ENCODE results near the gene CACNB2.
A peak's percentile ranks its signal among the peaks of the same experiment; 100 is the strongest.

The CACNB2 gene

GRCh38 chr10:18312374-18313139, 172.3 kb downstream of the CACNB2 start:
- TF ChIP-seq CTCF (IDR thresholded peaks at IDR 0.05; ENCODE audit: low read depth, low read length, poor library complexity, severe bottlenecking) (peak; percentile 49), EZH2phosphoT487 (IDR thresholded peaks at IDR 0.05; ENCODE audit: borderline replicate concordance, low read length) (no peak)
- Histone ChIP-seq H3K36me3 (ENCODE audit: control insufficient read depth, low read length) (no peaks in the 10 kb centered on the region), H3K9me3 (ENCODE audit: control insufficient read depth, insufficient read depth, low read length) (no peaks in the 10 kb centered on the region), H3K27ac (ENCODE audit: low read depth, low read length) (no peak overlapping the region), H3F3A (ENCODE audit: control insufficient read depth, insufficient read depth) (no peaks in the 10 kb centered on the region), H3K4me1 (ENCODE audit: control insufficient read depth, low read length) (peaks cover 6% of the 10 kb centered on the region; the same call in 1 of the 2 replicates), H4K20me1 (ENCODE audit: control insufficient read depth, insufficient read depth, low read depth, low read length) (no peaks in the 10 kb centered on the region), H3K27me3 (ENCODE audit: control insufficient read depth, low read length) (peaks cover 7% of the 10 kb centered on the region), H3K4me3 (ENCODE audit: low read length) (no peak overlapping the region), H3K9me2 (replicated peaks; ENCODE audit: control insufficient read depth, low read length) (no peaks in the 10 kb centered on the region), H3K4me2 (ENCODE audit: low read length) (no peak overlapping the region), H3K79me2 (ENCODE audit: control insufficient read depth, low read length) (no peaks in the 10 kb centered on the region)

- Histone ChIP-seq H3K4me1 (ENCODE audit: control insufficient read depth, low read length) (peaks cover 6% of the 10 kb centered on the region; the same call in 1 of the 2 replicates), H3F3A (ENCODE audit: control insufficient read depth, insufficient read depth) (no peaks in the 10 kb centered on the region), H3K79me2 (ENCODE audit: control insufficient read depth, low read length) (no peaks in the 10 kb centered on the region), H3K9me2 (replicated peaks; ENCODE audit: control insufficient read depth, low read length) (no peaks in the 10 kb centered on the region), H3K4me2 (ENCODE audit: low read length) (no peak overlapping the region), H3K36me3 (ENCODE audit: control insufficient read depth, low read length) (no peaks in the 10 kb centered on the region), H3K27ac (ENCODE audit: low read depth, low read length) (no peak overlapping the region), H3K27me3 (ENCODE audit: control insufficient read depth, low read length) (peaks cover 7% of the 10 kb centered on the region), H3K4me3 (ENCODE audit: low read length) (no peak overlapping the region), H3K9me3 (ENCODE audit: control insufficient read depth, insufficient read depth, low read length) (no peaks in the 10 kb centered on the region), H4K20me1 (ENCODE audit: control insufficient read depth, insufficient read depth, low read depth, low read length) (no peaks in the 10 kb centered on the region)
- TF ChIP-seq CTCF (IDR thresholded peaks at IDR 0.05; ENCODE audit: low read depth, low read length, poor library complexity, severe bottlenecking) (peak; percentile 7), EZH2phosphoT487 (IDR thresholded peaks at IDR 0.05; ENCODE audit: borderline replicate concordance, low read length) (no peak)
These were observed 172.9 kb downstream of the CACNB2 start for GRCh38 chr10:18313140-18313530.

- Histone ChIP-seq H3K4me1 (ENCODE audit: control insufficient read depth, low read length) (peaks cover 6% of the 10 kb centered on the region; the same call in 1 of the 2 replicates), H3K9me2 (replicated peaks; ENCODE audit: control insufficient read depth, low read length) (no peaks in the 10 kb centered on the region), H3K9me3 (ENCODE audit: control insufficient read depth, insufficient read depth, low read length) (no peaks in the 10 kb centered on the region), H3K79me2 (ENCODE audit: control insufficient read depth, low read length) (no peaks in the 10 kb centered on the region), H3K27ac (ENCODE audit: low read depth, low read length) (no peak overlapping the region), H3K4me3 (ENCODE audit: low read length) (no peak overlapping the region), H3K36me3 (ENCODE audit: control insufficient read depth, low read length) (no peaks in the 10 kb centered on the region), H4K20me1 (ENCODE audit: control insufficient read depth, insufficient read depth, low read depth, low read length) (no peaks in the 10 kb centered on the region), H3K27me3 (ENCODE audit: control insufficient read depth, low read length) (peaks cover 7% of the 10 kb centered on the region), H3K4me2 (ENCODE audit: low read length) (no peak overlapping the region), H3F3A (ENCODE audit: control insufficient read depth, insufficient read depth) (no peaks in the 10 kb centered on the region)
- no peak for TF ChIP-seq CTCF (IDR thresholded peaks at IDR 0.05; ENCODE audit: low read depth, low read length, poor library complexity, severe bottlenecking)
- TF ChIP-seq EZH2phosphoT487 (IDR thresholded peaks at IDR 0.05; ENCODE audit: borderline replicate concordance, low read length), result no peak
These were observed 173.4 kb downstream of the CACNB2 start for GRCh38 chr10:18313626-18314025.

Measured in DOHH2 (cell line).